Uterus (tissue), 4 donors: ENCODE data around the gene TRIM69. TPM values are rescaled to one million over a fixed set of nuclear protein-coding genes. Genes with fewer than 3 reads are reported as not detected.
"Not testable (repeated sequence)": the region's sequence is repeated elsewhere in the genome, so short reads cannot be mapped to it uniquely, and the experiment has no call there.

Source experiments
- DNase-seq, 2 donors: peaks; one replicate each; pipeline ENCODE4 v3.0.0-alpha.2; 2019 to 2020
- H3K27ac ChIP-seq, 2 donors: fragments of 200-600 bp; sonication (generic); 1 replicate in 1 of 2; 2 replicates in 1 of 2; pipeline ENCODE4 v1.5.1; 2016 to 2018
- H3K27me3 ChIP-seq, 2 donors: fragments of 200-600 bp; sonication (generic); one replicate each; pipeline ENCODE4 v1.5.1; 2018 to 2019; ENCODE audit warnings: control low read depth in 1 of 2
- H3K36me3 ChIP-seq, 2 donors: fragments of 200-600 bp; sonication (generic); one replicate each; pipeline ENCODE4 v1.5.1; 2019; ENCODE audit warnings: control low read depth in 1 of 2
- H3K4me1 ChIP-seq, 2 donors: fragments of 200-600 bp; sonication (generic); one replicate each; pipeline ENCODE4 v1.5.1; 2018 to 2019; ENCODE audit warnings: control low read depth in 1 of 2
- H3K4me3 ChIP-seq, 2 donors: fragments of 200-600 bp; sonication (generic); 1 replicate in 1 of 2; 2 replicates in 1 of 2; pipeline ENCODE4 v1.5.1; 2018 to 2019; ENCODE audit warnings: mild to moderate bottlenecking in 1 of 2
- H3K9me3 ChIP-seq, 2 donors: fragments of 200-600 bp; sonication (generic); one replicate each; pipeline ENCODE4 v1.5.1; 2019; ENCODE audit warnings: control low read depth in 1 of 2
- CTCF ChIP-seq, 4 experiments: fragments of 200-600 bp in 2 of 4; fragments of 450-650 bp in 2 of 4; sonication (generic) in 2 of 4; IDR thresholded peaks; one replicate each; pipeline ENCODE4 v1.5.1; 2016 to 2019; ENCODE audit warnings: antibody characterized with exemption in 4 of 4, mild to moderate bottlenecking in 2 of 4, moderate library complexity in 1 of 4
- POLR2A ChIP-seq, 2 donors: fragments of 450-650 bp; IDR thresholded peaks; one replicate each; pipeline ENCODE4 v1.6.1; 2016; ENCODE audit warnings: antibody characterized with exemption in 2 of 2, mild to moderate bottlenecking in 1 of 2, moderate library complexity in 1 of 2
- intact Hi-C: fragments of 100-400 bp; cut with DNase I; formaldehyde crosslinking; loops from one replicate; pipeline ENCODE4 v1.15.1; 2023; ENCODE audit warnings: low total_unique reads
- total RNA-seq, 4 donors: library from RNA; depleted of rRNA in 3 of 4; stranded (reverse); fragments of >200 nt in 3 of 4; gene quantifications; one replicate each; pipeline versions ENCODE4 v1.1.0 to v1.2.4, GENCODE V29; 2014 to 2023
- donor health status: DM: yes; HTN: yes; CAD: no.

Gene TRIM69
- total RNA-seq, 4 donors from 2014 or later = 6.1 to 16.2 (median 15.4) TPM

DNA sequence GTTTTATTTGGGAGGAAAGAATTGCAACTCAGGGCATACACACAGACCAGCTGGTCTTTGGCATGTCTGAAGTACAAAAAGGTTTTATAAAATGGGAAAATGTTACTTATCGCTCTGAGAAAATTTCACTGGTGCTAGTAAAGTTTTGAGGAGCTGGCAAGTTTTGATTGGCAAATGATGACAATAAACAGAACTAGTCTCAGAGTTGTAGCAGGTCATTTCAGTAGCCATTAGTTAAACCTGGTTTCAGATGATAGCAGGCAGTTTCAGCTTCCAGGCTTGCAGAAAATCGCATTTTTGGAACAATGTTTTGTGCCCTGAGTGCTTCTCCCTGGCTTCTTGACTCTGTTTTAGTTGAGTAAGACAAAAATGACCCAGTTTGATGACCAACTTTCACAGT is 14.3 kb upstream of the TRIM69 start:
- Histone ChIP-seq H3K27ac (no peak overlapping the region), H3K36me3 (no peaks in the 10 kb centered on the region), H3K4me3 (no peak overlapping the region), H3K27me3 (no peaks in the 10 kb centered on the region), H3K4me1 (no peaks in the 10 kb centered on the region), H3K9me3 (no peaks in the 10 kb centered on the region)
- TF ChIP-seq POLR2A (IDR thresholded peaks at IDR 0.05) (no peak), CTCF (IDR thresholded peaks at IDR 0.05) (no peak)
- intact Hi-C loops = no loop called here
- no peak for DNase-seq

DNA sequence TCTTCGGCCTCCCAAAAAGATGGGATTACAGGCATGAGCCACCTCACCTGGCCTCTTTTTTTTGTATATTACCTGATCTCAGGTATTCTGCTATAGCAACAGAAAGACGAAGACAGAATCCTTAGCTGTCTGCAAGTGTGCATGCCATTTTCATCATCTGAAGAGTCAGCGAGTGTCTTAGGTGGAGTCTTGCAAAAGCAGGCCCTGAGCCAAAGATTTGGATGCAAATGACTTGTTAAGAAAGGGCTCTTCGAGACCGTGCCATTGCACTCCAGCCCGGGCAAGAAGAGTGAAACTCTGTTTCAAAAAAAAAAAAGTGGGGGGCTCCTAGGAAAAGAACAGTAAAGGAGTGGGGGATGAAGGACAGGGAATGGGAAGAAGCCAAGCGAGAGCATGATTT is 10.2 kb upstream of the TRIM69 start:
- intact Hi-C loops = no loop called here

GRCh38 chr15:44726568-44727484 is 9.5 kb upstream of the TRIM69 start:
- H3K27ac ChIP-seq = peak overlapping the region; percentile 98 to 99
- DNase-seq = peak in 1 of 2 donors; percentile 61
- H3K36me3 ChIP-seq = no peaks in the 10 kb centered on the region
- H3K4me3 ChIP-seq = no peak overlapping the region
- H3K9me3 ChIP-seq = no peaks in the 10 kb centered on the region
- intact Hi-C loops = no loop called here
- TF ChIP-seq CTCF (IDR thresholded peaks at IDR 0.05) (no peak), POLR2A (IDR thresholded peaks at IDR 0.05) (peak in 1 of 2 donors; percentile 11)
- no peaks in the 10 kb centered on the region for H3K27me3 ChIP-seq
- H3K4me1 ChIP-seq = no peaks in the 10 kb centered on the region

More for the DNA sequence above, 10.2 kb upstream of the TRIM69 start:
- Histone ChIP-seq H3K4me1 (no peaks in the 10 kb centered on the region), H3K36me3 (no peaks in the 10 kb centered on the region), H3K27ac (peak overlapping the region; percentile 98 to 99), H3K27me3 (no peaks in the 10 kb centered on the region), H3K9me3 (no peaks in the 10 kb centered on the region), H3K4me3 (no peak overlapping the region)
- TF ChIP-seq POLR2A (IDR thresholded peaks at IDR 0.05) (no peak), CTCF (IDR thresholded peaks at IDR 0.05) (no peak)
- DNase-seq = no peak

GRCh38 chr15:44727485-44728231 is 8.7 kb upstream of the TRIM69 start:
- no peaks in the 10 kb centered on the region for H3K36me3 ChIP-seq
- H3K27me3 ChIP-seq = no peaks in the 10 kb centered on the region
- H3K9me3 ChIP-seq = no peaks in the 10 kb centered on the region
- H3K4me1 ChIP-seq = no peaks in the 10 kb centered on the region
- TF ChIP-seq POLR2A (IDR thresholded peaks at IDR 0.05) (no peak), CTCF (IDR thresholded peaks at IDR 0.05) (no peak)
- H3K27ac ChIP-seq = peak overlapping the region; percentile 98 to 99
- H3K4me3 ChIP-seq = no peak overlapping the region
- no peak for DNase-seq
- intact Hi-C loops = no loop called here

DNA sequence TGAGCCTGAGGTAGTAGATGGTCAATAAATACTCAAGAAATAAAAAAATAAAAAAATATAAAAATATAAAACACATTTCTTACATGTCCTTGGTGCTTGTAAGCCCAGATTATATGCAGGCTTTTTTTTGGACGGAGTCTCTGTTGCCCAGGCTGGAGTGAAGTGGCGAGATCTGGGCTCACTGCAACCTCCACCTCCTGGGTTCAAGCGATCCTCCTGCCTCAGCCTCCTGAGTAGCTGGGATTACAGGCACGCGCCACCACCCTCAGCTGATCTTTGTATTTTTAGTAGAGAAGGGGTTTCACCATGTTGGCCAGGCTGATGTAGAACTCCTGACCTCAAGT is 8.1 kb upstream of the TRIM69 start:
- H3K9me3 ChIP-seq, H3K36me3 ChIP-seq, intact Hi-C loops, H3K4me1 ChIP-seq, DNase-seq, H3K27me3 ChIP-seq: not testable (repeated sequence)
- H3K27ac ChIP-seq = peak overlapping the region; percentile 98 to 99
- peak overlapping the region; percentile 75 to 98 for H3K4me3 ChIP-seq
